Mesothelial cell of epicardium (in vitro differentiated cells): ENCODE data around the gene DEPDC5. TPM values are rescaled to one million over a fixed set of nuclear protein-coding genes. Genes with fewer than 3 reads are reported as not detected.

Source experiments
- DNase-seq, 2 experiments: peaks; one replicate each; pipeline ENCODE4 v3.0.0; 2021; ENCODE audit warnings: low spot score in 2 of 2; ENCODE audit not compliant: unreplicated experiment in 2 of 2
- H3K27ac Mint-ChIP-seq: 2 replicates; pipeline ENCODE4 v1.8.0; 2021; ENCODE audit warnings: mixed read lengths
- H3K27me3 Mint-ChIP-seq: 2 replicates; pipeline ENCODE4 v1.8.0; 2021; ENCODE audit warnings: low read depth, mixed read lengths
- H3K36me3 Mint-ChIP-seq: 2 replicates; pipeline ENCODE4 v1.8.0; 2021; ENCODE audit warnings: mixed read lengths
- H3K4me1 Mint-ChIP-seq: 2 replicates; pipeline ENCODE4 v1.8.0; 2021; ENCODE audit warnings: mixed read lengths
- H3K4me3 Mint-ChIP-seq: 2 replicates; pipeline ENCODE4 v1.8.0; 2021; ENCODE audit warnings: mild to moderate bottlenecking, moderate library complexity, mixed read lengths
- H3K9me3 Mint-ChIP-seq: 2 replicates; pipeline ENCODE4 v1.8.0; 2021; ENCODE audit warnings: mixed read lengths
- CTCF ChIP-seq: fragments of 200-600 bp; sonication (generic); IDR thresholded peaks from one replicate; pipeline ENCODE4 v1.5.0; 2021; ENCODE audit warnings: antibody characterized with exemption; ENCODE audit not compliant: unreplicated experiment
- total RNA-seq: library from RNA; stranded (reverse); gene quantifications from 3 replicates; pipeline ENCODE4 v1.2.1, GENCODE V29; 2021

The DEPDC5 gene
- total RNA-seq, 1 donor from 2014 or later: 38.3 TPM

DNA sequence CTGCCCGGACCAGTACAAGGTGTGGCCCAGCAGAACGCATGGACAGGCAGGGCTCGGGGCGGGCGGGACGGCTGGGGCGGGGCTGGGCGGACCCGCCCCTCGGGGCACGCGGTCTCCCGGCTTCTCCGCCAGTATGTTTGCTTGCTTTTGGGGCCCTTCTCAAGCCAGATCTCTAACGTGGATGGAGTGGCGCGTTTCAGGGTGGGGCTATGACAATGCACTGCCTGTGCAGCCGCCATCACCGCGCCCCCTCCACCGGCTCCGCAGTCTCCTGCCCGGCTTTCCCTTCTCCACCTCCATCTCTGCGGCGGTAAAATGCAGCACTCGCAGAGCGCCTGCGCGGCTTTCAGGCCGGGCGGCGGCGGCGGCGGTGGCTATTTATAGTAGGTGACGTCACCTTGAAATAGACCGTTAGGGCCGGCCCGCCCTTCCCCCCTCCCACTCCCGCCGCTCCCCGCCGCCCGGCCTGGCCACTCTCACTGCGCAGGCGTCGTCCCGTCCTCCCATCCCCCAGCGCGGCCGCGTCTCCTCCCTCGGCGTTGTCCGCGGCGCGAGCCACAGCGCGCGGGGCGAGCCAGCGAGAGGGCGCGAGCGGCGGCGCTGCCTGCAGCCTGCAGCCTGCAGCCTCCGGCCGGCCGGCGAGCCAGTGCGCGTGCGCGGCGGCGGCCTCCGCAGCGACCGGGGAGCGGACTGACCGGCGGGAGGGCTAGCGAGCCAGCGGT, 190.3 kb downstream of the DEPDC5 start, which contains the start of gene YWHAH:
Gene YWHAH, plus strand, starts transcription at position 558 of the 722 bp plus-strand sequence. CDS start 199 bp downstream, outside the sequence.
- H3K27me3 Mint-ChIP-seq: no peaks in the 10 kb centered on the region
- TF ChIP-seq CTCF: no peak
- H3K4me3 Mint-ChIP-seq: peak within 1 kb of the TSS; percentile 87
- peaks cover 4% of the 10 kb centered on the region for H3K36me3 Mint-ChIP-seq
- DNase-seq: peak; percentile 97 to 99
- H3K9me3 Mint-ChIP-seq: no peaks in the 10 kb centered on the region
- H3K4me1 Mint-ChIP-seq: peaks cover 12% of the 10 kb centered on the region
- H3K27ac Mint-ChIP-seq: peak within 1 kb of the TSS; percentile 93

DNA sequence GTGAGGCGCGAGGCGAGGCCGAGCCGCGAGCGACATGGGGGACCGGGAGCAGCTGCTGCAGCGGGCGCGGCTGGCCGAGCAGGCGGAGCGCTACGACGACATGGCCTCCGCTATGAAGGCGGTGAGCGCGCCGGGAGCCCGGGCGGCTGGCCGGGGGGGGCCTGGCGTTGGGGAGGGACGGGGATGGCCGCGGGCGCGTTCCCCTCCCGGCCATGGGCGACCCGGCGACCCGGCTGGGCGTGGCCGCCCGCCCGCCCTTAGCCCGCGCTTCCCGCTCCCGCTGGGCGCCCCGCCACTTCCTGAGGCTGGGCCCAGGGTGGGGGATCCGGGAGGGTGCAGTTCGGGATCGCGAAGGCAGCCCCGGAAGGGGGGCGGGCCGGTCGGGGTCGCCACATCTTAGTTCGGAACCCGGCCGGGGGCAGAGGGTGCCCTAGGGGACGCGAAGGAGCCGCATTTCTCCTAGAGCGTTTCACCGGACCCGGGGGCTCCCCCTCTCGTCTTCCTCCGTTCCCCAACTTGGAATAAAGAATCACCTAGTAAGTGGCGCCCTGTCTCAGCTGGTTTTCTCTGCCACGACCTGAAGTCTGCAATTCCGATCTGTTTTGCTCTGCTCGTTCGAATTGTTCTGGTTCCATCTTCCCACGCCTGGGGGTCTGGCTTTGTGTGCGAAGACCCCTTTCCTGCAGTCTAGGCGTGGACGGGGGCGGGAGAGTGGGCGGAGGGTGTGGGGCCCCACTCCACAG, 191.1 kb downstream of the DEPDC5 start:
- H3K27me3 Mint-ChIP-seq: no peaks in the 10 kb centered on the region
- peaks cover 12% of the 10 kb centered on the region for H3K4me1 Mint-ChIP-seq
- no peak overlapping the region for H3K27ac Mint-ChIP-seq
- H3K9me3 Mint-ChIP-seq: no peaks in the 10 kb centered on the region
- DNase-seq: peak; percentile 40 to 56
- no peak for TF ChIP-seq CTCF
- H3K36me3 Mint-ChIP-seq: peaks cover 4% of the 10 kb centered on the region
- peak overlapping the region; percentile 87 for H3K4me3 Mint-ChIP-seq

DNA sequence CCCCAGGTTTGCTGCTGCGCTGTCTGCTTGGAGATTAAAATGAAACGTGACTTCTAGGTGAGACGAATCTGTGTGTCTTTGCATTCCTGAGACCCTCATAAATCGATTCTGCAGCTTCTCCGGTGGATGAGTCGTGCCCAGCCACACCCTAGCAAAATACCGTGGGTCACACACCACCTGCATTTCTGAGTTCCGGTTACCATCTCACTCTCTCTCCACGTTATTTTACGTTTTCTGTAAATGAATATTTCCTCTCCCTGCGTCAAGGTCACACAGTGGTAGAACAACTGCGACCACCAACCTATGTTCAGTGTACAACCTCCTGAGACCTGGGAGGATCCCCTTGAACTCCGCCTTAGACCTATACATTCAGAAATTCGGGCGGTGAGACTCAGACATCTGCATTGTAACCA, 191.6 kb downstream of the DEPDC5 start:
- Mint-ChIP-seq H3K27ac (no peak overlapping the region), H3K9me3 (no peaks in the 10 kb centered on the region), H3K4me1 (peaks cover 12% of the 10 kb centered on the region), H3K36me3 (peaks cover 5% of the 10 kb centered on the region), H3K27me3 (no peaks in the 10 kb centered on the region), H3K4me3 (no peak overlapping the region)
- no peak for TF ChIP-seq CTCF
- no peak for DNase-seq

GRCh38 chr22:31945971-31946680, 192.3 kb downstream of the DEPDC5 start:
- no peak for DNase-seq
- Mint-ChIP-seq H3K36me3 (peaks cover 5% of the 10 kb centered on the region), H3K27ac (no peak overlapping the region), H3K4me3 (no peak overlapping the region), H3K27me3 (no peaks in the 10 kb centered on the region), H3K4me1 (peaks cover 12% of the 10 kb centered on the region), H3K9me3 (no peaks in the 10 kb centered on the region)
- no peak for TF ChIP-seq CTCF

- H3K36me3 Mint-ChIP-seq: peaks cover 5% of the 10 kb centered on the region
- H3K27ac Mint-ChIP-seq: peak overlapping the region; percentile 45
- H3K9me3 Mint-ChIP-seq: no peaks in the 10 kb centered on the region
- H3K4me1 Mint-ChIP-seq: peaks cover 14% of the 10 kb centered on the region
- no peak for DNase-seq
- no peak overlapping the region for H3K4me3 Mint-ChIP-seq
- no peaks in the 10 kb centered on the region for H3K27me3 Mint-ChIP-seq
- no peak for TF ChIP-seq CTCF
Observed at GRCh38 chr22:31947296-31947695, 193.5 kb downstream of the DEPDC5 start.
